ENCODE data around the gene PPP6R2.

DNA sequence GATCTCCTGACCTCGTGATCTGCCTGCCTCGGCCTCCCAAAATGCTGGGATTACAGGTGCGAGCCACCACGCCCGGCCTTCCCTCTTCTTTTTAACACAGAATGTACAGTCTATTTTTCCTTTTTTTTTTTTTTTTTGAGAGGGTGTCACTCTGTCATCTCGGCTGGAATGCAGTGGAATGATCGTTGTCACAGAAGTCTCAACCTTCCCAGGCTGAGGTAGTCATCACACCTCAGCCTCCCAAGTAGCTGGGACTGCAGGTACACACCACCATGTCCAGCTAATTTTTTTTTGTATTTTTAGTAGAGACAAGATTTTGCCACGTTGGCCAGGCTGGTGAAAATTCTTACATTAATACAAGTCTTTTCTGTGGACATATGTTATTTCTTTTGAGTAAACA is 13.1 kb downstream of the PPP6R2 start:
- TF ChIP-seq, protein P1, sequence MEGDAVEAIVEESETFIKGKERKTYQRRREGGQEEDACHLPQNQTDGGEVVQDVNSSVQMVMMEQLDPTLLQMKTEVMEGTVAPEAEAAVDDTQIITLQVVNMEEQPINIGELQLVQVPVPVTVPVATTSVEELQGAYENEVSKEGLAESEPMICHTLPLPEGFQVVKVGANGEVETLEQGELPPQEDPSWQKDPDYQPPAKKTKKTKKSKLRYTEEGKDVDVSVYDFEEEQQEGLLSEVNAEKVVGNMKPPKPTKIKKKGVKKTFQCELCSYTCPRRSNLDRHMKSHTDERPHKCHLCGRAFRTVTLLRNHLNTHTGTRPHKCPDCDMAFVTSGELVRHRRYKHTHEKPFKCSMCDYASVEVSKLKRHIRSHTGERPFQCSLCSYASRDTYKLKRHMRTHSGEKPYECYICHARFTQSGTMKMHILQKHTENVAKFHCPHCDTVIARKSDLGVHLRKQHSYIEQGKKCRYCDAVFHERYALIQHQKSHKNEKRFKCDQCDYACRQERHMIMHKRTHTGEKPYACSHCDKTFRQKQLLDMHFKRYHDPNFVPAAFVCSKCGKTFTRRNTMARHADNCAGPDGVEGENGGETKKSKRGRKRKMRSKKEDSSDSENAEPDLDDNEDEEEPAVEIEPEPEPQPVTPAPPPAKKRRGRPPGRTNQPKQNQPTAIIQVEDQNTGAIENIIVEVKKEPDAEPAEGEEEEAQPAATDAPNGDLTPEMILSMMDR (IDR thresholded peaks at IDR 0.05), result no peak
- TF ChIP-seq POLR2A (IDR thresholded peaks at IDR 0.05), result no peak
